Naive B cell (primary cell): ENCODE measurements around the gene ATP5F1A. TPM values are rescaled to one million over a fixed set of nuclear protein-coding genes. Genes with fewer than 3 reads are reported as not detected.
"Not testable (repeated sequence)": the region's sequence is repeated elsewhere in the genome, so short reads cannot be mapped to it uniquely, and the experiment has no call there.

Experiments
- ATAC-seq, 2 donors: fragments of 150-1000 bp; cut with Tn5 transposase; 2 replicates each; pipeline ENCODE4 v1.10.0; 2021; ENCODE audit warnings: low read depth in 2 of 2, mild to moderate bottlenecking in 2 of 2, moderate library complexity in 2 of 2
- DNase-seq: peaks from one replicate; pipeline ENCODE4 v3.0.0; 2022
- H3K27ac Mint-ChIP-seq, 6 donors: one replicate each; pipeline ENCODE4 v1.8.0; 2020 to 2022; ENCODE audit warnings: mild to moderate bottlenecking in 6 of 6, mixed read lengths in 6 of 6, moderate library complexity in 5 of 6, inconsistent platforms in 2 of 6
- H3K27me3 Mint-ChIP-seq, 3 donors: one replicate each; pipeline ENCODE4 v1.8.0; 2021 to 2022; ENCODE audit warnings: mixed read lengths in 3 of 3, mild to moderate bottlenecking in 1 of 3
- H3K36me3 Mint-ChIP-seq, 2 donors: one replicate each; pipeline ENCODE4 v1.8.0; 2020 to 2022; ENCODE audit warnings: mixed read lengths in 2 of 2, inconsistent platforms in 1 of 2, mild to moderate bottlenecking in 1 of 2
- H3K4me1 Mint-ChIP-seq, 3 donors: one replicate each; pipeline ENCODE4 v1.8.0; 2020 to 2022; ENCODE audit warnings: mixed read lengths in 3 of 3, inconsistent platforms in 1 of 3, mild to moderate bottlenecking in 1 of 3, moderate library complexity in 1 of 3
- H3K4me3 Mint-ChIP-seq, 8 donors: one replicate each; pipeline ENCODE4 v1.8.0; 2020 to 2022; ENCODE audit warnings: mild to moderate bottlenecking in 8 of 8, mixed read lengths in 8 of 8, moderate library complexity in 8 of 8, inconsistent platforms in 2 of 8
- H3K9me3 Mint-ChIP-seq, 7 donors: one replicate each; pipeline ENCODE4 v1.8.0; 2020 to 2022; ENCODE audit warnings: mixed read lengths in 7 of 7, mild to moderate bottlenecking in 5 of 7, inconsistent platforms in 2 of 7, moderate library complexity in 1 of 7
- polyA plus RNA-seq, 6 donors: library from polyadenylated mRNA; unstranded; fragments of 300-500 nt; fragmentation: Illumina TruSeq; gene quantifications; one replicate each; pipeline ENCODE4 v1.2.3, GENCODE V29; 2021; ENCODE audit warnings: low read depth in 6 of 6

ATP5F1A gene
- 100 to 1,000 TPM; 349 to 555 (median 393) TPM for polyA plus RNA-seq

GRCh38 chr18:46097801-46098615 lies at the start of gene ATP5F1A:
ATP5F1A (minus strand) TSS chr18:46098296; CDS start chr18:46098231, 65 bp downstream.
- DNase-seq, result peak; percentile 89
- peak; percentile 85 to 88 for ATAC-seq
- H3K9me3 Mint-ChIP-seq, result no peaks in the 10 kb centered on the region

GRCh38 chr18:46141199-46141598 lies 43.1 kb upstream of the ATP5F1A start:
- H3K27ac Mint-ChIP-seq, result peak overlapping the region in 1 of 6 donors; percentile 52
- ATAC-seq (no peak), DNase-seq (no peak)
- no peak overlapping the region for H3K4me3 Mint-ChIP-seq
- peaks cover 0 to 4% of the 10 kb centered on the region in 2 donors for H3K36me3 Mint-ChIP-seq
- no peaks in the 10 kb centered on the region for H3K9me3 Mint-ChIP-seq
- H3K27me3 Mint-ChIP-seq, result no peaks in the 10 kb centered on the region
- H3K4me1 Mint-ChIP-seq, result no peaks in the 10 kb centered on the region

More at GRCh38 chr18:46097801-46098615, at the start of gene ATP5F1A:
- peak within 1 kb of the TSS; percentile 95 to 99 (median 98) for H3K27ac Mint-ChIP-seq
- no peaks in the 10 kb centered on the region for H3K36me3 Mint-ChIP-seq
- H3K4me3 Mint-ChIP-seq, result peak within 1 kb of the TSS; percentile 90 to 98 (median 96)
- no peaks in the 10 kb centered on the region for H3K27me3 Mint-ChIP-seq
- peaks cover 5 to 46% (median 18%) of the 10 kb centered on the region in 3 donors for H3K4me1 Mint-ChIP-seq

GRCh38 chr18:46140173-46140572 lies 42.1 kb upstream of the ATP5F1A start:
- Mint-ChIP-seq H3K9me3 (no peaks in the 10 kb centered on the region), H3K27ac (peak overlapping the region in 3 of 6 donors; percentile 2 to 61 (median 29)), H3K36me3 (peaks cover 0 to 4% of the 10 kb centered on the region in 2 donors), H3K27me3 (no peaks in the 10 kb centered on the region), H3K4me3 (no peak overlapping the region), H3K4me1 (no peaks in the 10 kb centered on the region)
- DNase-seq (no peak), ATAC-seq (no peak)

GRCh38 chr18:46134920-46135675 lies 37.0 kb upstream of the ATP5F1A start:
- Mint-ChIP-seq H3K9me3 (no peaks in the 10 kb centered on the region), H3K4me1 (no peaks in the 10 kb centered on the region), H3K36me3 (peaks cover 3 to 8% of the 10 kb centered on the region in 2 donors), H3K27me3 (no peaks in the 10 kb centered on the region), H3K27ac (peak overlapping the region in 2 of 6 donors; percentile 29 to 63), H3K4me3 (peak overlapping the region in 1 of 8 donors; percentile 30)
- no peak for DNase-seq
- no peak for ATAC-seq

- Mint-ChIP-seq H3K27ac (no peak overlapping the region), H3K4me1 (no peaks in the 10 kb centered on the region), H3K27me3 (no peaks in the 10 kb centered on the region), H3K36me3 (peaks cover 12 to 15% of the 10 kb centered on the region in 2 donors), H3K4me3 (no peak overlapping the region), H3K9me3 (no peaks in the 10 kb centered on the region)
- DNase-seq, result no peak
- no peak for ATAC-seq
These were observed 35.4 kb upstream of the ATP5F1A start for GRCh38 chr18:46133534-46133933.

GRCh38 chr18:46130549-46130948 lies 32.5 kb upstream of the ATP5F1A start:
- H3K36me3 Mint-ChIP-seq, result peaks cover 11 to 12% of the 10 kb centered on the region in 2 donors
- H3K27me3 Mint-ChIP-seq, result not testable (repeated sequence)

GRCh38 chr18:46130061-46130460 lies 32.0 kb upstream of the ATP5F1A start:
- no peak for DNase-seq
- Mint-ChIP-seq H3K27ac (no peak overlapping the region), H3K36me3 (peaks cover 11 to 12% of the 10 kb centered on the region in 2 donors), H3K27me3 (no peaks in the 10 kb centered on the region), H3K9me3 (no peaks in the 10 kb centered on the region), H3K4me3 (no peak overlapping the region), H3K4me1 (no peaks in the 10 kb centered on the region)
- ATAC-seq, result no peak

More at GRCh38 chr18:46130549-46130948, 32.5 kb upstream of the ATP5F1A start:
- H3K4me3 Mint-ChIP-seq, DNase-seq, H3K4me1 Mint-ChIP-seq, ATAC-seq, H3K9me3 Mint-ChIP-seq: not testable (repeated sequence)
- H3K27ac Mint-ChIP-seq, result peak overlapping the region in 1 of 6 donors; percentile 41

- H3K27me3 Mint-ChIP-seq, H3K27ac Mint-ChIP-seq, H3K4me1 Mint-ChIP-seq, ATAC-seq, H3K9me3 Mint-ChIP-seq, DNase-seq, H3K4me3 Mint-ChIP-seq: not testable (repeated sequence)
- H3K36me3 Mint-ChIP-seq, result peaks cover 12 to 14% of the 10 kb centered on the region in 2 donors
These were observed 28.5 kb upstream of the ATP5F1A start for GRCh38 chr18:46126625-46127024.

- Mint-ChIP-seq H3K4me3 (no peak overlapping the region), H3K36me3 (peaks cover 6 to 10% of the 10 kb centered on the region in 2 donors), H3K4me1 (peaks cover 0 to 13% (median 6%) of the 10 kb centered on the region in 3 donors), H3K9me3 (no peaks in the 10 kb centered on the region), H3K27me3 (no peaks in the 10 kb centered on the region), H3K27ac (peak overlapping the region in 1 of 6 donors; percentile 48)
- DNase-seq (no peak), ATAC-seq (no peak)
These were observed 15.7 kb upstream of the ATP5F1A start for GRCh38 chr18:46113751-46114150.

GRCh38 chr18:46110406-46110805 lies 12.3 kb upstream of the ATP5F1A start:
- Mint-ChIP-seq H3K4me1 (peaks cover 6 to 13% (median 6%) of the 10 kb centered on the region in 3 donors), H3K4me3 (no peak overlapping the region), H3K9me3 (no peaks in the 10 kb centered on the region), H3K27ac (peak overlapping the region in 1 of 6 donors; percentile 47), H3K36me3 (peaks cover 0 to 10% of the 10 kb centered on the region in 2 donors), H3K27me3 (no peaks in the 10 kb centered on the region)
- no peak for DNase-seq
- ATAC-seq, result no peak

GRCh38 chr18:46109386-46109785 lies 11.3 kb upstream of the ATP5F1A start:
- Mint-ChIP-seq H3K27ac (peak overlapping the region in 2 of 6 donors; percentile 7 to 92), H3K4me1 (peaks cover 6 to 22% (median 17%) of the 10 kb centered on the region in 3 donors), H3K27me3 (no peaks in the 10 kb centered on the region), H3K9me3 (no peaks in the 10 kb centered on the region), H3K4me3 (peak overlapping the region in 1 of 8 donors; percentile 21), H3K36me3 (peaks cover 0 to 10% of the 10 kb centered on the region in 2 donors)
- ATAC-seq (no peak), DNase-seq (no peak)

- Mint-ChIP-seq H3K4me3 (peak within 1 kb of the TSS; percentile 94 to 99 (median 96)), H3K4me1 (peaks cover 3 to 30% (median 16%) of the 10 kb centered on the region in 3 donors), H3K27ac (peak within 1 kb of the TSS; percentile 33 to 94 (median 86)), H3K27me3 (no peaks in the 10 kb centered on the region), H3K9me3 (no peaks in the 10 kb centered on the region), H3K36me3 (no peaks in the 10 kb centered on the region)
- ATAC-seq (peak; percentile 99), DNase-seq (peak; percentile 75)
These were observed 6.2 kb upstream of the ATP5F1A start, which contains the start of gene HAUS1 for GRCh38 chr18:46104128-46104911. HAUS1 (plus strand) TSS chr18:46104385; CDS start chr18:46104412, 27 bp downstream.

- Mint-ChIP-seq H3K36me3 (no peaks in the 10 kb centered on the region), H3K4me1 (peaks cover 3 to 46% (median 16%) of the 10 kb centered on the region in 3 donors), H3K9me3 (no peaks in the 10 kb centered on the region), H3K27me3 (no peaks in the 10 kb centered on the region), H3K4me3 (peak overlapping the region in 4 of 8 donors; percentile 19 to 93 (median 62)), H3K27ac (no peak overlapping the region)
- ATAC-seq (no peak), DNase-seq (no peak)
These were observed 1.4 kb upstream of the ATP5F1A start for GRCh38 chr18:46099463-46099862.
